Neural crest cell (in vitro differentiated cells): ENCODE measurements around the gene THOC3. TPM values are rescaled to one million over a fixed set of nuclear protein-coding genes. Genes with fewer than 3 reads are reported as not detected.
A peak's percentile ranks its signal among the peaks of the same experiment; 100 is the strongest.
"Not testable (repeated sequence)": the region's sequence is repeated elsewhere in the genome, so short reads cannot be mapped to it uniquely, and the experiment has no call there.

Source experiments
- DNase-seq: peaks from one replicate; pipeline ENCODE4 v3.0.0; 2021; ENCODE audit warnings: low read depth, mixed read lengths, low spot score
- H3K27ac Mint-ChIP-seq: one replicate; pipeline ENCODE4 v1.8.0; 2021; ENCODE audit warnings: mild to moderate bottlenecking, mixed read lengths; ENCODE audit not compliant: unreplicated experiment
- H3K27me3 Mint-ChIP-seq: 2 replicates; pipeline ENCODE4 v1.8.0; 2021; ENCODE audit warnings: low read depth, mild to moderate bottlenecking, mixed read lengths
- H3K36me3 Mint-ChIP-seq: 2 replicates; pipeline ENCODE4 v1.8.0; 2021; ENCODE audit warnings: low read depth, mild to moderate bottlenecking, mixed read lengths
- H3K4me1 Mint-ChIP-seq: 2 replicates; pipeline ENCODE4 v1.8.0; 2021; ENCODE audit warnings: mixed read lengths
- H3K4me3 Mint-ChIP-seq: one replicate; pipeline ENCODE4 v1.8.0; 2021; ENCODE audit warnings: mild to moderate bottlenecking, mixed read lengths
- H3K9me3 Mint-ChIP-seq: 2 replicates; pipeline ENCODE4 v1.8.0; 2021; ENCODE audit warnings: mixed read lengths
- CTCF ChIP-seq: fragments of 200-600 bp; sonication (generic); conservative IDR thresholded peaks from 2 replicates; pipeline ENCODE4 v1.5.0; 2021; ENCODE audit warnings: antibody characterized with exemption, mild to moderate bottlenecking
- long read RNA-seq: library from polyadenylated mRNA; unstranded; transcript quantifications from one replicate; pipeline ENCODE4 v2.0.0, GENCODE V29; 2020
- total RNA-seq: library from RNA; stranded (reverse); gene quantifications from 2 replicates; pipeline ENCODE4 v1.2.1, GENCODE V29; 2021

Gene THOC3
- 77.1 and 89.0 TPM in 2 replicates for total RNA-seq
- long read RNA-seq, transcript THOC3-208 (5 exons, 1,796 nt), result minor isoform, 6 of 361 reads
- long read RNA-seq, transcript THOC3-201 (6 exons, 1,589 nt), result major isoform, 326 of 361 reads
- long read RNA-seq, partial matches to known transcripts, result 2 of 361 reads
- long read RNA-seq, other reads (novel, unspliced or antisense), result 27 of 361 reads

- H3K4me1 Mint-ChIP-seq, H3K36me3 Mint-ChIP-seq, H3K9me3 Mint-ChIP-seq, H3K27ac Mint-ChIP-seq, H3K27me3 Mint-ChIP-seq: not testable (repeated sequence)
- TF ChIP-seq CTCF, result peak; percentile 15
- peak within 1 kb of the TSS; percentile 88 for H3K4me3 Mint-ChIP-seq
- DNase-seq, result peak; percentile 55
Observed at GRCh38 chr5:175967471-175968372, at the start of gene THOC3. TSS of gene THOC3 (minus strand) at chr5:175968315. CDS start at chr5:175968208, 107 bp downstream.

GRCh38 chr5:176017324-176017723, 49.2 kb upstream of the THOC3 start:
- DNase-seq, H3K36me3 Mint-ChIP-seq, H3K4me3 Mint-ChIP-seq, H3K27ac Mint-ChIP-seq, H3K9me3 Mint-ChIP-seq, H3K27me3 Mint-ChIP-seq, H3K4me1 Mint-ChIP-seq: not testable (repeated sequence)

GRCh38 chr5:176014360-176014759, 46.2 kb upstream of the THOC3 start:
- H3K36me3 Mint-ChIP-seq, result not testable (repeated sequence)

GRCh38 chr5:176011088-176011487, 43.0 kb upstream of the THOC3 start:
- not testable (repeated sequence) for H3K27ac Mint-ChIP-seq, DNase-seq, H3K36me3 Mint-ChIP-seq, H3K4me3 Mint-ChIP-seq, H3K4me1 Mint-ChIP-seq, H3K9me3 Mint-ChIP-seq, H3K27me3 Mint-ChIP-seq

More at GRCh38 chr5:176014360-176014759, 46.2 kb upstream of the THOC3 start:
- H3K4me1 Mint-ChIP-seq, DNase-seq, H3K27me3 Mint-ChIP-seq, H3K4me3 Mint-ChIP-seq, H3K27ac Mint-ChIP-seq, H3K9me3 Mint-ChIP-seq: not testable (repeated sequence)

GRCh38 chr5:176010202-176010601, 42.1 kb upstream of the THOC3 start:
- not testable (repeated sequence) for DNase-seq, H3K9me3 Mint-ChIP-seq, H3K36me3 Mint-ChIP-seq, H3K27ac Mint-ChIP-seq, H3K4me3 Mint-ChIP-seq, H3K27me3 Mint-ChIP-seq, H3K4me1 Mint-ChIP-seq

- not testable (repeated sequence) for DNase-seq, H3K36me3 Mint-ChIP-seq, H3K4me3 Mint-ChIP-seq, H3K9me3 Mint-ChIP-seq, H3K27me3 Mint-ChIP-seq, H3K27ac Mint-ChIP-seq, H3K4me1 Mint-ChIP-seq
Observed at GRCh38 chr5:176007220-176007619, 39.1 kb upstream of the THOC3 start.

- not testable (repeated sequence) for DNase-seq, H3K4me1 Mint-ChIP-seq, H3K9me3 Mint-ChIP-seq, H3K36me3 Mint-ChIP-seq, H3K27ac Mint-ChIP-seq, H3K4me3 Mint-ChIP-seq, H3K27me3 Mint-ChIP-seq
Observed at GRCh38 chr5:176006819-176007218, 38.7 kb upstream of the THOC3 start.

GRCh38 chr5:175997979-175998378, 29.9 kb upstream of the THOC3 start:
- not testable (repeated sequence) for H3K36me3 Mint-ChIP-seq, H3K27ac Mint-ChIP-seq, H3K27me3 Mint-ChIP-seq, H3K4me1 Mint-ChIP-seq, H3K9me3 Mint-ChIP-seq, H3K4me3 Mint-ChIP-seq, DNase-seq

GRCh38 chr5:175997495-175997894, 29.4 kb upstream of the THOC3 start:
- H3K9me3 Mint-ChIP-seq, result not testable (repeated sequence)

GRCh38 chr5:175996791-175997190, 28.7 kb upstream of the THOC3 start:
- not testable (repeated sequence) for H3K9me3 Mint-ChIP-seq, H3K4me3 Mint-ChIP-seq, H3K4me1 Mint-ChIP-seq, DNase-seq, H3K27ac Mint-ChIP-seq, H3K27me3 Mint-ChIP-seq, H3K36me3 Mint-ChIP-seq

More at GRCh38 chr5:175997495-175997894, 29.4 kb upstream of the THOC3 start:
- not testable (repeated sequence) for DNase-seq, H3K27me3 Mint-ChIP-seq, H3K4me3 Mint-ChIP-seq, H3K36me3 Mint-ChIP-seq, H3K27ac Mint-ChIP-seq, H3K4me1 Mint-ChIP-seq

GRCh38 chr5:175995506-175995905, 27.4 kb upstream of the THOC3 start:
- not testable (repeated sequence) for H3K27me3 Mint-ChIP-seq, DNase-seq, H3K36me3 Mint-ChIP-seq, H3K27ac Mint-ChIP-seq, H3K4me3 Mint-ChIP-seq, H3K4me1 Mint-ChIP-seq, H3K9me3 Mint-ChIP-seq

- H3K4me3 Mint-ChIP-seq, H3K36me3 Mint-ChIP-seq, DNase-seq, H3K27ac Mint-ChIP-seq, H3K9me3 Mint-ChIP-seq, H3K27me3 Mint-ChIP-seq, H3K4me1 Mint-ChIP-seq: not testable (repeated sequence)
Observed at GRCh38 chr5:175979371-175979995, 11.4 kb upstream of the THOC3 start.
